H1 (cell line): ENCODE data around the gene PINK1. TPM values are rescaled to one million over a fixed set of nuclear protein-coding genes. Genes with fewer than 3 reads are reported as not detected.

ENCODE experiments used
- CTCF ChIA-PET: fragments of 300-600 bp; sonication (Branson Sonifier 250); formaldehyde crosslinking; loops from one replicate; lab custom pipeline; 2021; ENCODE audit not compliant: partially characterized antibody; lab: Charles Lee
- POLR2A ChIA-PET: fragments of 300-600 bp; sonication (Branson Sonifier 250); formaldehyde crosslinking; loops from one replicate; lab custom pipeline; 2021; ENCODE audit warnings: inconsistent platforms; ENCODE audit not compliant: partially characterized antibody; lab: Charles Lee
- DNase-seq, 2 experiments: peaks; one replicate each; pipeline versions ENCODE4 v3.0.0 to v3.0.0-alpha.2; 2010 to 2022; ENCODE audit warnings: low spot score in 2 of 2, low read depth in 1 of 2, mixed read lengths in 1 of 2
- FAIRE-seq: peaks from 2 replicates; lab custom pipeline; 2011; peaks lifted over from hg19 to GRCh38; lab: Jason Lieb, UNC
- H2AFZ ChIP-seq: 2 replicates; pipeline ENCODE4 v1.8.1; 2012; ENCODE audit warnings: low read length, inconsistent platforms
- H2AK5ac ChIP-seq: 2 replicates; pipeline ENCODE4 v1.6.1; 2013; ENCODE audit warnings: low read depth, low read length
- H2BK120ac ChIP-seq: replicated peaks from 2 replicates; pipeline ENCODE3; 2013; ENCODE audit warnings: low read depth, low read length, inconsistent platforms
- H2BK12ac ChIP-seq: 2 replicates; pipeline ENCODE4 v1.6.1; 2013; ENCODE audit warnings: low read depth, low read length
- H2BK15ac ChIP-seq: 2 replicates; pipeline ENCODE4 v1.6.1; 2013; ENCODE audit warnings: low read length
- H2BK20ac ChIP-seq: 2 replicates; pipeline ENCODE4 v1.6.1; 2013; ENCODE audit warnings: low read length
- H2BK5ac ChIP-seq: 2 replicates; pipeline ENCODE4 v1.6.1; 2013; ENCODE audit warnings: low read depth, low read length
- H3K14ac ChIP-seq: 2 replicates; pipeline ENCODE4 v1.6.1; 2013; ENCODE audit warnings: inconsistent platforms; ENCODE audit not compliant: insufficient read length
- H3K18ac ChIP-seq: 2 replicates; pipeline ENCODE4 v1.6.1; 2013; ENCODE audit warnings: low read length; ENCODE audit errors: extremely low read depth
- H3K23ac ChIP-seq: 2 replicates; pipeline ENCODE4 v1.6.1; 2013; ENCODE audit warnings: inconsistent platforms; ENCODE audit not compliant: insufficient read length
- H3K23me2 ChIP-seq: 2 replicates; pipeline ENCODE4 v1.6.1; 2013; ENCODE audit warnings: low read depth, low read length
- H3K27ac ChIP-seq: 2 replicates; pipeline ENCODE4 v1.6.1; 2011; ENCODE audit warnings: low read depth, low read length, inconsistent platforms
- H3K27me3 ChIP-seq, 4 experiments: replicated peaks in 1 of 4; 1 replicate in 1 of 4; 2 replicates in 3 of 4; pipeline versions ENCODE4 v1.6.1 to v1.8.1; 2011 to 2013; ENCODE audit warnings: low read length in 3 of 4, mild to moderate bottlenecking in 3 of 4, inconsistent platforms in 2 of 4, mixed read lengths in 2 of 4, moderate library complexity in 1 of 4; ENCODE audit not compliant: control insufficient read depth in 3 of 4, insufficient read depth in 3 of 4; ENCODE audit errors: extremely low read depth in 1 of 4
- H3K36me3 ChIP-seq, 4 experiments: 2 replicates each; pipeline versions ENCODE4 v1.6.1 to v1.8.1; 2011 to 2013; ENCODE audit warnings: mild to moderate bottlenecking in 4 of 4, low read length in 3 of 4, moderate library complexity in 2 of 4, control low read depth in 1 of 4, inconsistent platforms in 1 of 4; ENCODE audit not compliant: insufficient read depth in 4 of 4, control insufficient read depth in 2 of 4
- H3K4ac ChIP-seq: replicated peaks from 2 replicates; pipeline ENCODE3; 2013; ENCODE audit warnings: low read length, low read depth, mixed read lengths, inconsistent platforms; ENCODE audit not compliant: insufficient read length
- H3K4me1 ChIP-seq, 4 experiments: replicated peaks in 1 of 4; 1 replicate in 1 of 4; 2 replicates in 3 of 4; pipeline versions ENCODE4 v1.6.1 to v1.8.1; 2011 to 2013; ENCODE audit warnings: low read length in 3 of 4, inconsistent platforms in 2 of 4, mixed read lengths in 1 of 4; ENCODE audit not compliant: insufficient read depth in 4 of 4, control insufficient read depth in 3 of 4
- H3K4me2 ChIP-seq, 2 experiments: 2 replicates each; pipeline versions ENCODE4 v1.6.1 to v1.8.1; 2011 to 2013; ENCODE audit warnings: low read depth in 2 of 2, low read length in 2 of 2, control low read depth in 1 of 2, inconsistent platforms in 1 of 2, mild to moderate bottlenecking in 1 of 2; ENCODE audit not compliant: insufficient read depth in 1 of 2
- H3K4me3 ChIP-seq, 4 experiments: fragments of 200-600, 300-600 bp in 1 of 4; sonication (generic), shearing (Covaris generic), sonication (Bioruptor Twin) in 1 of 4; 2 replicates each; pipeline versions ENCODE4 v1.5.1 to v1.8.1; 2011 to 2016; ENCODE audit warnings: low read length in 4 of 4, low read depth in 3 of 4, control low read depth in 2 of 4, inconsistent platforms in 2 of 4, mild to moderate bottlenecking in 2 of 4, mixed read lengths in 1 of 4, moderate library complexity in 1 of 4; ENCODE audit not compliant: insufficient read depth in 2 of 4; ENCODE audit errors: extremely low read depth in 1 of 4
- H3K56ac ChIP-seq: replicated peaks from 2 replicates; pipeline ENCODE3; 2013; ENCODE audit warnings: low read depth, mild to moderate bottlenecking, mixed read lengths, low read length, inconsistent platforms; ENCODE audit not compliant: insufficient read length
- H3K79me1 ChIP-seq: 2 replicates; pipeline ENCODE4 v1.6.1; 2013; ENCODE audit warnings: low read depth, low read length, control low read depth
- H3K79me2 ChIP-seq, 2 experiments: 2 replicates each; pipeline versions ENCODE4 v1.6.1 to v1.8.1; 2012 to 2013; ENCODE audit warnings: low read length in 2 of 2, mild to moderate bottlenecking in 2 of 2, inconsistent platforms in 1 of 2; ENCODE audit not compliant: insufficient read depth in 2 of 2, control insufficient read depth in 1 of 2
- H3K9ac ChIP-seq, 4 experiments: replicated peaks in 1 of 4; 1 replicate in 1 of 4; 2 replicates in 3 of 4; pipeline versions ENCODE4 v1.6.1 to v1.8.1; 2011 to 2013; ENCODE audit warnings: low read depth in 3 of 4, low read length in 3 of 4, control low read depth in 2 of 4, mild to moderate bottlenecking in 2 of 4, moderate library complexity in 2 of 4, inconsistent platforms in 1 of 4; ENCODE audit errors: extremely low read depth in 1 of 4
- H3K9me3 ChIP-seq, 2 experiments: 2 replicates each; pipeline versions ENCODE4 v1.6.1 to v1.8.1; 2012 to 2013; ENCODE audit warnings: mild to moderate bottlenecking in 2 of 2, moderate library complexity in 2 of 2, control low read depth in 1 of 2, inconsistent platforms in 1 of 2, low read depth in 1 of 2, low read length in 1 of 2, mixed read lengths in 1 of 2; ENCODE audit not compliant: insufficient read depth in 2 of 2
- H4K20me1 ChIP-seq, 2 experiments: replicated peaks in 1 of 2; 2 replicates each; pipeline versions ENCODE3 to v1.8.1; 2011 to 2013; ENCODE audit warnings: inconsistent platforms in 2 of 2, low read length in 2 of 2, mild to moderate bottlenecking in 1 of 2; ENCODE audit not compliant: insufficient read depth in 2 of 2, control insufficient read depth in 1 of 2
- H4K5ac ChIP-seq: 2 replicates; pipeline ENCODE4 v1.6.1; 2013; ENCODE audit warnings: low read length, low read depth, mixed read lengths, inconsistent platforms; ENCODE audit not compliant: insufficient read length
- H4K8ac ChIP-seq: 2 replicates; pipeline ENCODE4 v1.8.0; 2013; ENCODE audit warnings: mild to moderate bottlenecking, moderate library complexity, low read length, inconsistent platforms; ENCODE audit not compliant: insufficient read depth; ENCODE audit errors: extremely low read depth
- H4K91ac ChIP-seq: replicated peaks from 2 replicates; pipeline ENCODE3; 2013; ENCODE audit warnings: low read length, mixed read lengths, inconsistent platforms; ENCODE audit not compliant: insufficient read length
- BCL11A ChIP-seq, 2 experiments: IDR thresholded peaks; one replicate each; pipeline ENCODE4 v1.6.1; 2011; ENCODE audit warnings: low read depth in 2 of 2, low read length in 2 of 2, mild to moderate bottlenecking in 2 of 2
- CBX5 ChIP-seq: fragments of 300-800, 300-1000 bp; sonication (generic); IDR thresholded peaks from 2 replicates; pipeline ENCODE4 v1.7.1; 2016; ENCODE audit warnings: antibody characterized with exemption, low read length, low read depth
- CEBPB ChIP-seq: IDR thresholded peaks from 2 replicates; pipeline ENCODE4 v1.6.1; 2012; ENCODE audit warnings: low read depth, low read length
- EP300 ChIP-seq, 2 experiments: IDR thresholded peaks; 1 replicate in 1 of 2; 2 replicates in 1 of 2; pipeline ENCODE4 v1.6.1; 2011 to 2012; ENCODE audit warnings: low read depth in 2 of 2, low read length in 2 of 2, mild to moderate bottlenecking in 2 of 2, borderline replicate concordance in 1 of 2, inconsistent platforms in 1 of 2, moderate library complexity in 1 of 2
- JUN ChIP-seq: IDR thresholded peaks from 2 replicates; pipeline ENCODE4 v1.6.1; 2011; ENCODE audit warnings: low read depth, mild to moderate bottlenecking, improper control_type of control experiment, low read length
- JUND ChIP-seq: IDR thresholded peaks from 2 replicates; pipeline ENCODE4 v1.6.1; 2011; ENCODE audit warnings: mild to moderate bottlenecking, improper control_type of control experiment, low read length
- MAX ChIP-seq: IDR thresholded peaks from 2 replicates; pipeline ENCODE4 v1.6.1; 2012; ENCODE audit warnings: inconsistent platforms
- POLR2A ChIP-seq, 2 experiments: IDR thresholded peaks; 1 replicate in 1 of 2; 2 replicates in 1 of 2; pipeline ENCODE4 v1.6.1; 2011; ENCODE audit warnings: low read depth in 2 of 2, low read length in 2 of 2, mild to moderate bottlenecking in 2 of 2; ENCODE audit errors: control extremely low read depth in 1 of 2
- POU5F1 ChIP-seq: IDR thresholded peaks from 2 replicates; pipeline ENCODE4 v1.6.1; 2011; ENCODE audit warnings: low read depth, mild to moderate bottlenecking, low read length, moderate library complexity
- RBBP5 ChIP-seq: IDR thresholded peaks from 2 replicates; pipeline ENCODE4 v1.7.1; 2012; ENCODE audit warnings: low read depth, mild to moderate bottlenecking, inconsistent platforms, low read length, moderate library complexity, borderline replicate concordance
- SIN3A ChIP-seq, 2 experiments: IDR thresholded peaks in 1 of 2; conservative IDR thresholded peaks in 1 of 2; 2 replicates each; pipeline ENCODE4 v1.6.1; 2011 to 2012; ENCODE audit warnings: low read length in 2 of 2, improper control_type of control experiment in 1 of 2, low read depth in 1 of 2, mild to moderate bottlenecking in 1 of 2
- SP1 ChIP-seq: IDR thresholded peaks from 2 replicates; pipeline ENCODE4 v1.6.1; 2011; ENCODE audit warnings: low read depth, low read length
- SRF ChIP-seq: IDR thresholded peaks from 2 replicates; pipeline ENCODE4 v1.6.1; 2011; ENCODE audit warnings: mild to moderate bottlenecking, low read depth, low read length, moderate library complexity
- YY1 ChIP-seq: IDR thresholded peaks from 2 replicates; pipeline ENCODE4 v1.6.1; 2011; ENCODE audit warnings: low read depth, mild to moderate bottlenecking, low read length
- ZNF274 ChIP-seq: IDR thresholded peaks from 2 replicates; pipeline ENCODE4 v1.7.0; 2012; ENCODE audit warnings: low read length, borderline replicate concordance; ENCODE audit errors: extremely low read depth
- WGBS, 2 experiments: shearing (Covaris generic) in 1 of 2; methylation state at CpG; one replicate each; pipeline versions ENCODE4 v1.1.6 to v1.1.7; 2013 to 2015; ENCODE audit warnings: low lambda C conversion rate in 2 of 2, mixed read lengths in 2 of 2, inconsistent platforms in 1 of 2, low coverage in 1 of 2, missing lambda C conversion rate in 1 of 2; ENCODE audit not compliant: insufficient replicate concordance in 2 of 2, insufficient coverage in 1 of 2, insufficient read length in 1 of 2; ENCODE audit errors: extremely low coverage in 1 of 2, missing lambda C conversion rate in 1 of 2; 5-methylcytosine and 5-hydroxymethylcytosine counted together
- polyA plus RNA-seq, 7 experiments: library from polyadenylated mRNA; depleted of rRNA in 3 of 7; stranded (reverse) in 5 of 7; unstranded in 2 of 7; fragments of >200 nt in 5 of 7; fragments of 200-250 nt in 2 of 7; gene quantifications; 1 replicate in 5 of 7; 2 replicates in 1 of 7; 4 replicates in 1 of 7; pipeline versions ENCODE4 v1.2.1 to v1.2.3, GENCODE V29; 2011 to 2013; ENCODE audit warnings: missing spikeins in 2 of 7, mixed read lengths in 2 of 7
- total RNA-seq: library from RNA; stranded (reverse); fragmentation: NEBNext Ultra II Directional; extraction: Animal tissue kit (Norgen Biotek cat#: 25700); gene quantifications from 2 replicates; pipeline ENCODE4 v1.2.1, GENCODE V29; 2021

PINK1 gene
- total and polyA plus RNA-seq, 2 of the 8 experiments (the other 6 are each of a cell fraction or from before 2014, with no cell fraction given) = 16.1 to 19.3 TPM

GRCh38 chr1:20645414-20645813 is 12.2 kb downstream of the PINK1 start:
- Histone ChIP-seq H2BK20ac (no peak overlapping the region), H3K27ac (no peak overlapping the region), H4K20me1 (peaks cover 4 to 5% of the 10 kb centered on the region in 2 experiments), H2AFZ (no peak overlapping the region), H3K4me2 (no peak overlapping the region), H3K18ac (no peak overlapping the region), H2BK15ac (no peak overlapping the region), H3K4ac (no peak overlapping the region), H3K56ac (no peak overlapping the region), H4K91ac (no peak overlapping the region), H3K9ac (no peak overlapping the region), H3K79me1 (no peaks in the 10 kb centered on the region), H2BK5ac (no peak overlapping the region), H2BK120ac (no peak overlapping the region), H2AK5ac (no peak overlapping the region), H3K36me3 (peaks cover 0 to 17% (median 0%) of the 10 kb centered on the region in 4 experiments; a peak in 3 of 8 replicates), H3K4me1 (peaks cover 0 to 5% (median 3%) of the 10 kb centered on the region in 4 experiments; a peak in 3 of 7 replicates), H3K27me3 (no peaks in the 10 kb centered on the region), H4K5ac (no peak overlapping the region), H3K23ac (no peak overlapping the region), H3K79me2 (no peaks in the 10 kb centered on the region), H3K9me3 (no peaks in the 10 kb centered on the region), H4K8ac (no peak overlapping the region), H3K23me2 (no peaks in the 10 kb centered on the region), H3K14ac (no peak overlapping the region), H3K4me3 (no peak overlapping the region), H2BK12ac (no peak overlapping the region)
- WGBS, 2 experiments = 86% methylated on average over 11 of the region's 14 CpGs; no CpG with 5 or more reads in 1 of the 2 experiments
- ChIA-PET POLR2A (interaction anchor here (0.7 to 2.4 kb wide), 6 partner anchors 10 to 121 kb away, joined by 3 to 5 read pairs (median 4); partner anchors contain the start of gene FAM43B), CTCF (interaction anchor here (0.8 to 3.4 kb wide), 10 partner anchors 10 to 124 kb away, joined by 3 to 14 read pairs (median 4); partner anchors contain the start of gene PINK1)
- DNase-seq (no peak), FAIRE-seq (no peak)
- TF ChIP-seq EP300 (IDR thresholded peaks at IDR 0.05; ENCODE audit: borderline replicate concordance in 1 of 2, low read depth in 2 of 2, low read length in 2 of 2) (no peak), MAX (no peak), JUND (no peak), JUN (no peak), ZNF274 (no peak), SRF (no peak), CEBPB (no peak), SP1 (no peak), SIN3A (conservative IDR thresholded peaks at IDR 0.05 in 1 of 2, IDR thresholded peaks at IDR 0.05 in 1 of 2; ENCODE audit: low read depth in 1 of 2, low read length in 2 of 2) (no peak), YY1 (no peak), CBX5 (no peak), RBBP5 (no peak), POLR2A (IDR thresholded peaks at IDR 0.05; ENCODE audit: control extremely low read depth in 1 of 2, low read depth in 2 of 2, low read length in 2 of 2) (no peak), POU5F1 (no peak), BCL11A (IDR thresholded peaks at IDR 0.05; ENCODE audit: low read depth in 2 of 2, low read length in 2 of 2) (no peak)
